ENCODE data around the gene KAZN.

DNA sequence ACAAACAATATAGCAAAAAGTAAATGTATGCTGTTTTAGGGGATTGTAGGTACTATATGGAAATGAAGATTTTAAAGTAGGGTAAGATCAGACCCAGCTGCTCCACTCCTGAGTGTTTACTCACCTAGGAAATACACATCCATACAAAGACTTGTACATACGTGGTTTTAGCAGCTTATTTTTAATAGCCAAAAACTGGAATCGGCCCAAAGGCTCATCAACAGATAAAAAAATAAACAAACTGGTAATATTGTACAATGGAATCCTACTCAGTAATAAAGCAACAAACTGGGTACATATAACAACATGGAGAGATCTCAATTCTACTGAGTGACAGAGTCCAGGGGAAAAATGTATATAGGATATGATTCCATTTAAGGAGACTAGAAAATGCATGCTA, 375.9 kb downstream of the KAZN start:
- TF ChIP-seq TARDBP (IDR thresholded peaks at IDR 0.05): no peak
- no peak for TF ChIP-seq BHLHE40 (IDR thresholded peaks at IDR 0.05; ENCODE audit: borderline replicate concordance)
- no peak for TF ChIP-seq FOXK2 (IDR thresholded peaks at IDR 0.05)
- TF ChIP-seq SP1 (IDR thresholded peaks at IDR 0.05): no peak
- no peak for TF ChIP-seq FOXA1 (IDR thresholded peaks at IDR 0.05)
- no peak for TF ChIP-seq ZNF384 (IDR thresholded peaks at IDR 0.05)
- no peak for TF ChIP-seq NFRKB (IDR thresholded peaks at IDR 0.05)
- TF ChIP-seq ARNT (IDR thresholded peaks at IDR 0.05): no peak
- TF ChIP-seq FOXM1 (IDR thresholded peaks at IDR 0.05; ENCODE audit: borderline replicate concordance): no peak
- TF ChIP-seq, protein P1, sequence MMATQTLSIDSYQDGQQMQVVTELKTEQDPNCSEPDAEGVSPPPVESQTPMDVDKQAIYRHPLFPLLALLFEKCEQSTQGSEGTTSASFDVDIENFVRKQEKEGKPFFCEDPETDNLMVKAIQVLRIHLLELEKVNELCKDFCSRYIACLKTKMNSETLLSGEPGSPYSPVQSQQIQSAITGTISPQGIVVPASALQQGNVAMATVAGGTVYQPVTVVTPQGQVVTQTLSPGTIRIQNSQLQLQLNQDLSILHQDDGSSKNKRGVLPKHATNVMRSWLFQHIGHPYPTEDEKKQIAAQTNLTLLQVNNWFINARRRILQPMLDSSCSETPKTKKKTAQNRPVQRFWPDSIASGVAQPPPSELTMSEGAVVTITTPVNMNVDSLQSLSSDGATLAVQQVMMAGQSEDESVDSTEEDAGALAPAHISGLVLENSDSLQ (IDR thresholded peaks at IDR 0.05): no peak

All from HEK293T (cell line).